SH-SY5Y (cell line): ENCODE results near the gene SPATS2L.
A peak's percentile ranks its signal among the peaks of the same experiment; 100 is the strongest.

Experiments used
- GATA2 ChIP-seq: IDR thresholded peaks from 2 replicates; pipeline ENCODE4 v1.6.1; 2011; ENCODE audit warnings: mild to moderate bottlenecking, low read depth, low read length
- GATA3 ChIP-seq: IDR thresholded peaks from 2 replicates; pipeline ENCODE4 v1.6.1; 2011; ENCODE audit warnings: low read depth, mild to moderate bottlenecking, low read length, moderate library complexity

The SPATS2L gene

DNA sequence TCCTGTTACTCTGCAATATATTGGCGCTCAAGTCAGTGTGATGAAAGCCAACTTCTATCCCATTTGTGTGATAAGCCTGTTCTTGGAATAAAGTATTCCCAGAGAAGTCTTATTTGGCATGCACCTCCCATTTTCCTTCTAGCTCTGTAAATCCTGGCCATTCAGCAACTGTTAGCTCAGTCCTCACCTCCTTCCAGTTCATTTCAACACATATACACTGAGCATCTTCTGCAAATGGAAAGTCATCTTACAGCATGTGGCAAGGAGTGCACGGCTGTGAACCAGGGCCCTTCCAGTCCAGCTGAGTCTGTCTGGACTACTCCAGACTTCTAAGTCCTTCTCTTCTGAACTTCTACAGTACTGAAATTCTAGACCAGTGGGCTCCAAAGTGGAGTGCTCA is 53.1 kb downstream of the SPATS2L start:
- TF ChIP-seq GATA3: no peak
- no peak for TF ChIP-seq GATA2

DNA sequence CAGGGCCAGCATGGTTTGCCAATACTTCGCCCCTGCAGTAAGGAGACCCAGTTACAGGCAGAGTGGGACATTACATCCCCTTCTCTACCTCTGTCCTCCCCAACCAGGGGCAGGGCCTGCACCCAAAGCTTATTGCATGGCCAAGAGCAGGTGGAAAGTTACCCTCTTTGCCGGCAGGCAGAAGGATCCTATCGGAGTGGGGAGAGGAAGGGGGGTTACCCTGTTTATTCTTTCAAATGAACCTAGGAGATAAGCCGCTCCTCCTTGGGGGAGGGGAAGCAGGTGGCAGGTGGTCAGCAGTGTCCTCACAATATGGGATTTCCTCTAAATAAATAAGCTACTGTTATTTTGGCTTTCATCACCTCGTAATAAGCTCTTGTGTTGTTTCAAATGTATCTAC is 53.9 kb downstream of the SPATS2L start:
- no peak for TF ChIP-seq GATA3

DNA sequence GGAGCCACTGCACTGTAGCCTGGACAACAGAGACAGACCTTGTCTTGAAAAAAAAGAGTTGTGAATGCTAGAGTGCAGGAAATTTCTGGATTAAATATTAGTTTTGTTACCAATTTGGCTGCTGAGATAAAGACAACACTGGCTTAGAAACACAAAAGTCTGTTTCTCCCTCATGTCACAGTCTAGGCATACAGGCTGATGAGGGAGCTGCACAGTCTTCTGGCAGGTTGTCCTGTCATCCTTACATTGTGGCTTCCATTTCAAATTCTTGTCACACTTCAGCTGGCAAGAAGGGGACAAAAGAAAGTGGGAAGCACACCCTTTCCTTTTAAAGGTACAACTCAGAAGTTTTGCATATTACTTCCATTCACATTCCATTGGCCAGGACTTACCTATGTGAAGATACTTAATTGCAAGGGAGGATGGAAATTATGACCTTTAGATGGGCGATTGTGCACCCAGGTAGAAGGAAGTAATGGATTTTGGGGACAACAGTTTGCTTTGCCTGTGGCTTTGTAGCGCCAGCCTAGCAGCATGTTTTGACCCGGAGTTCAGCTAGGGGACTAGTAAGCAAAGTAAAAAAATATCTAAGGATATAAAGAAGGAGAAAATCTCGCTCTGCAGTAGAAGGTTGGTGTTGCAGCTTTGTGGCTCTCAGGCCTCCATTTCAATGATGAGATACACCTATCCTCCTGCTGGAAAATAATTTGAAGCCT is 55.9 kb downstream of the SPATS2L start:
- no peak for TF ChIP-seq GATA2
- no peak for TF ChIP-seq GATA3

DNA sequence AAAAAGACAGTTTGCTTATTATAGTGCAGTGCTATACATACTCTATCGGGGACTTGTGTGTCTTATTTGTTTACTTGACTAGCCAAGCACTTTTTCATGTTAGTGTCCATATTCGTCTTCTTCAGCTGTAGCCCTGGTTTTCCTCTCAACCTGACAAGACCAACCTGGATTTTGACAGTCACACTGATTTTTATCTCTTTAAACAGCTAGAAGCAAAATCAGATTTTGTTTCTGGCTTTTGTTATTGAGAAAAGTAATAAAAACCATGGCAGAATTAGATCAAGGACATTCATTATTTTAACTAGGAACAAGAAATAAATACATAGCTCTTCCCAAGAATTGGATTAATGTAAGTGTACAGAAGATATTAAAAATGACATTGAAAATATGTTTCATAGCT is 56.8 kb downstream of the SPATS2L start:
- TF ChIP-seq GATA3 (peak; percentile 90), GATA2 (peak; percentile 88)

DNA sequence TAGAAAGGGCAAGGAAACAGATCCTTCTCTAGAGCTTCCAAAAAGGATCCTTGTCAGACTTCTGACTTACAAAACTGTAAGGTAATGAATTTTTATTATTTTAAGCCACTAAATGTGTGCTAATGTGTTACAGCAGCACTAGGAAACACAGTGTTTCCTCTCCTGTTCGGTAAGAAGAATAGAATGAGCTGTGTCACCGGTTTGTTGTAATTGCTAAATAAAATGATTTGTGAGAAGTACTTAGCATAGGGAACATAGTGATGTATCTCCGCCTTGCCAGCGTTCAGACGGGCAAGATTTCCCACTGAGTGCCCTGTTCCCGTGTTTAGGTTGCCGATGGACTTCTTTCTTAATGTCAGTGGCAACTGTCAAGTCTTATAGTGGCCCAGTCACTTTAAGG is 57.6 kb downstream of the SPATS2L start:
- TF ChIP-seq GATA3: no peak
- no peak for TF ChIP-seq GATA2

DNA sequence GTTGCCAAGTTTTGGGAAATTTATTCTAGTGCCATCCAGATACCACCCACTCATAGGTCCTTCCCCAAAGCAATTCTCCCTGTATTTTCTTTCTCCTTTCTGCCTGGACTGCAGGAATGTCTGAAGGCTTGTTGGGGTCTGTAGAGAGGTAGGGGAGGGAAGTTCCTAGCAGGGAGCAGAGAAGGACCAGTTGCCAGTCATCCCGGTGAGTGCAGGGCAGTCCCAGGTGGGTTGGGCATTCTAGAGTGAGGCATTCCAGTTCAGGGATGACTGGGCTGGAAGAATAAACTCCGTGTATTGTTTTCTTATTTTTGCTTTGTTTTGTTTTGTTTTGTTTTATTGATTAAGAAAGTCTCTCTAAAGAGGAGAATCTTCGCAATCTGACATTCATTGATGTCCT is 58.1 kb downstream of the SPATS2L start:
- TF ChIP-seq GATA3 (no peak), GATA2 (no peak)

DNA sequence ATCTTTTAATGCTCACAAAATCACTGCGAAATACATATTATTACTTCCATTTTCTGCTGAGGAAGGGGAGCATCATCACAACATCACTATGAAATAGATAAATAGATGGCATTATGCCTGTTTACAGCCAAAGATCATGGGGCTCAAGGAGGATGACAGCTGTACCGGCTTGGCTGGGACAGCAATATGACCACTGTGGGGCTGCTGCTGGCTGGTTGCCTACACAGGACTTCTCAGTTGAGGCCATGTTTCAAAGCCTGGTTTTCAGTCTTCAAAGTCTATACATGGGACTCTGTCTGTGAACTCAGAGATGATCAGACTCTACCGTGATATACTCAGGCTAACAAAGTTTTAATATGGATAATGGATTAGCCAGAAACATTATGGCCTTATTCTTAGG is 58.7 kb downstream of the SPATS2L start:
- TF ChIP-seq GATA2: no peak
- no peak for TF ChIP-seq GATA3

DNA sequence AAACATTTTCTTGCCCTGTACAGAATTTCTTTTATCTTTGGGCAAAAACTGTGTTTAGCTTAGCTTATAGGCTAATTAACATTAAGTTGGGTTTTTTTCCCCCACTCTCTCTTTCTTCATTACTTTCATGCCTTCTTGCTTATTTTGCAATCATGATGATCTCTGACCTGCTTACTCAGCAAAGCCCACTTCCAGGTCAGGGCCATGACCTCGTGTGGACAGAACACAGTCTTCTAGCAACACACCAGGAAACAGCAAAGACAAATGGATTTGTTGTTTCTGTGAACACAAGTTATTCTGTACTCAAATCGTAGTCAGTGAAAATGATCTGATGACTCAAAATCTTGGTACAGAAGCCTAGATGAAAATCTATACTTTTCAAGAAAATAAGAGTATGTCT is 60.7 kb downstream of the SPATS2L start:
- no peak for TF ChIP-seq GATA3
- TF ChIP-seq GATA2: no peak

DNA sequence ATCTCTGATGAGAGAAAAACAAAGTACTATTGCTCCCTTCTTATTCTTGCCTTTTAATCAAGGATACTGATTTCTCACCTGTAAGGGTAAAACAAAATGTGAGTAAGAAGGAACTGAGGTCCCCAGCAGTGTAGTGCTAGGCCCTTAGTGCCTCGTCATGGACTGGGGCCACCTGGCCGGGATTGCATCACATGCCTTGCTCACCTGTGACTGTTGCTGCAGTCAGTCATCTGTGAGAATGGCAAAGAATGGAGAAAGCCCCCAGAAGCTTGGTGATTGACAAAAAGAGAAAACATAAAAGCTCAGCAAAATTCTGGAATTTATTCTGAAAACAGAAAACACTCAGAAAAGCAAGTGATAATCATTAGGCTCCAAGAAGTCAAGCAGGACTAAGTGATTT is 63.4 kb downstream of the SPATS2L start:
- TF ChIP-seq GATA3: no peak
- no peak for TF ChIP-seq GATA2

DNA sequence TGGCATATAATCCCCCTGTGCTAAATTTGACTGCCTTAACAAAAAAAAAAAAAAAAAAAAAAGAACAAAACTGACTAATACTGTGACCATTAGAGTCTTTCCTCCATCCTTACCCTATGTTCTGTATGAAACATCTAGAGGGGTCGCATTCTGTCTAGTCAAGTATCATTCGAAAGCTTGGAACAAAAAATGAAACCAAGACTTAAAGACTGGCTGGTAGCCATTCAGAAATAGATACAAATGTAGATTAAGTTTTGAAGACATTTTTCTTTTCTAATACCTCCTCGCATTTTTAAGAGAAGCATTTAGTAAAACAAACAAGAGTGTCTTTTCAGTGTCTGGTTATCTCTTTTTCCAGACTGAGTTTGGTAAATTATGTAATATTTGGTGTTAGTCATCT is 66.7 kb downstream of the SPATS2L start:
- TF ChIP-seq GATA2 (no peak), GATA3 (no peak)

DNA sequence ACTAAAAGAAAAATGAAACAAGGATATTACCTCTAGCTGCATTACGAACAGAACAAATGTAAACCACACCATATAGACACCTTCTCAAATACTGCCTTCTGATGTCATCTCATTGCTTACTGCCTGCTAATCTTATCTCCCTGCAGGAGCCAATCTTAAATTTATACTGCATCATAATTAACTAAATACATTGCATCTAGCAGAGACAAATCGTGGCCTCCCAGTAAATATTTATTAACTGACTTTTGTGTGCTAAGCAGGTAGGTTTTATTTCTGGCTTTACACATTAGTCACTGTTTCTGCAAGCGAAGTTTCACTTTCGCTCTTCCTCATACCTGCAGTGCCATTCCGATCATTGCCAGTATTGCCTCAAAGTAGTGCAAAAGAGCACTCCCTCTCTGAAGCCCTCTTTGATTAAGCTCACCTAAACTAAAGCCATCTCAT is 67.5 kb downstream of the SPATS2L start:
- TF ChIP-seq GATA3 (no peak), GATA2 (no peak)

DNA sequence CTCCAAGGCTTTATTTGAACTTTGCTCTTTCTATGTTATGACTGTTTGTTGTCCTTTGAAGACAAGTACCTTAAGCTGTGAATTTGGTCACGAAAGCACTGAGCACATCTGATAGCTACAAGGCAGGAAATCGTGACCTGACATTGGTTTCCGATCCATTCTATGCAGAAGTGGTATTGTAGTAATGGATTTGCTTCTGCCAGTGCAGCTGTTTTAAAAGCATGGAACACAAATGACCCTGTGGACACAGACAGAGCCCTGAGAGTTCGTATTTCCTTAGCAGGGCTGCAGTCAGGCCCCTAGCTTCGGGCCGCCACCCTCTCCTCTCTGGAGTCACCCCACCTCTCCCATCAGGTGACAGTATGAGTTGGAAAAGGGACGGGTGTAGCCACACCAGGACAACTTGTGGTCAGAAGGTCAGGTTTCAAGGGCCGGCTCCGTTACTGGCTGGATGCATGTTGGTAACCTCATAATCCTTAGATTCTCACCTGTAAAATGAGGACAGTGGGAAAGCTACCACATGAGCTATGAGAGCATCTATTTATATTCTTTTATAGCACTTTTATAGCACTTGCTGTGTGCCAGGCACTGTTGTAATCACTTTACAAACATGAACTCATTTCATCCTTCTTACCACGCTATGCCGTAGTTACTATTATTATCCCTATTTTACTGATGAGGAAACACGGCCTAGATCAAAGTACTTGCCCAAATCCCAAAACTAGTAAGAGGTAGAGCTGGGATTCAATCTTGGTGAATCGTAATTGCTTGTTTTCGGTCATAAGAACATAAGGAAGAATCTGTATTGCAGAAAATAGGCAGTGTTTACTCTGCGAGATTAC is 70.2 kb downstream of the SPATS2L start:
- TF ChIP-seq GATA3 (no peak), GATA2 (no peak)

DNA sequence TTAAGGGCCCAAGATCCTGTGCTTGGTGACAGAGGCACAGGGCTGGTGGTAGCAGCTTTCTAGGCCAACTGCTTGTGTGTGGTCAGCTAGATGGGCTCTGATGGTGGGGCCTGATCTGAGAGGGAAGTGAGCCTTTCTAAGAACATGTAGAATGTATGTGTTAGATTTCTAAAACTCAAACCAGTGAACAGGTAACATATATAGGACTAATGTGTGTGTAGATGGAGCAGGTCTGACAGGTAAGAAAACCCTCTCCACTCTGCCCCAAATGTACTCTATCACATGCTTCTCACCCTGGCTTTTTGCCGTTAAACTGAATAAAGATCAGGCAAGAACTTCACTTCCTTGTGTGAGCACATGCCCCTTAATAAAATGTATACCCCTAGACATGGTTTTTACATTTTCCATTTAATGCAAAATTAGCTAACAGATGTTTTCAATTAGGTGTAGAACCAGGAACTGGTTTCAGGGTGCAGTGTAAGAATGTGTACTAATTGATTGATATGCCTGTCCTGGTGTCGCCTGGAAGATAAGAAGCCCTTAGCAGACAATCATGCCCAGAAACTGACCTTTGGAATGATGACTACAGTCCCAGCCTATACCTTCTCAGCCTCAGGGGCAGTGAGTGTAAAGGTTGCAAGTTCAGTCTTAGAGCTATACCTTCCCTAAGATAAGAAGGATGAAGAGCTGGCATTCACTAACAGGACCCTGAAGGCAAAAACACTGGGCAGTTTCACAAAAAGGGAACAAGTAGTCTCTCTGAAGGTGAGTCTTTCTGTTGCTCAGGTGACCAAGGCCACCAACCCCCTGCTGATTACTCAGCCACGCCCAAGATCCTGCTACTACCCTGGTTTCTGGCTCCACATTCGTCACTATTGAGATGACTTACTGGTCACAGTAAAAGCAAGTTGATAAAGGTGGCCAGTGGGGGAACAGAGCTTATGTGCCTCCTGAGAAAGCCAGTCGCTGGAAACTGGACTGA is 71.2 kb downstream of the SPATS2L start:
- TF ChIP-seq GATA2 (peak; percentile 83), GATA3 (no peak)
